ENCODE data around the gene SH3D21.

The SH3D21 gene

GRCh38 chr1:36320291-36320761 is 14.2 kb downstream of the SH3D21 start:
- TF ChIP-seq, protein P1, sequence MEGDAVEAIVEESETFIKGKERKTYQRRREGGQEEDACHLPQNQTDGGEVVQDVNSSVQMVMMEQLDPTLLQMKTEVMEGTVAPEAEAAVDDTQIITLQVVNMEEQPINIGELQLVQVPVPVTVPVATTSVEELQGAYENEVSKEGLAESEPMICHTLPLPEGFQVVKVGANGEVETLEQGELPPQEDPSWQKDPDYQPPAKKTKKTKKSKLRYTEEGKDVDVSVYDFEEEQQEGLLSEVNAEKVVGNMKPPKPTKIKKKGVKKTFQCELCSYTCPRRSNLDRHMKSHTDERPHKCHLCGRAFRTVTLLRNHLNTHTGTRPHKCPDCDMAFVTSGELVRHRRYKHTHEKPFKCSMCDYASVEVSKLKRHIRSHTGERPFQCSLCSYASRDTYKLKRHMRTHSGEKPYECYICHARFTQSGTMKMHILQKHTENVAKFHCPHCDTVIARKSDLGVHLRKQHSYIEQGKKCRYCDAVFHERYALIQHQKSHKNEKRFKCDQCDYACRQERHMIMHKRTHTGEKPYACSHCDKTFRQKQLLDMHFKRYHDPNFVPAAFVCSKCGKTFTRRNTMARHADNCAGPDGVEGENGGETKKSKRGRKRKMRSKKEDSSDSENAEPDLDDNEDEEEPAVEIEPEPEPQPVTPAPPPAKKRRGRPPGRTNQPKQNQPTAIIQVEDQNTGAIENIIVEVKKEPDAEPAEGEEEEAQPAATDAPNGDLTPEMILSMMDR (IDR thresholded peaks at IDR 0.05) = no peak

DNA sequence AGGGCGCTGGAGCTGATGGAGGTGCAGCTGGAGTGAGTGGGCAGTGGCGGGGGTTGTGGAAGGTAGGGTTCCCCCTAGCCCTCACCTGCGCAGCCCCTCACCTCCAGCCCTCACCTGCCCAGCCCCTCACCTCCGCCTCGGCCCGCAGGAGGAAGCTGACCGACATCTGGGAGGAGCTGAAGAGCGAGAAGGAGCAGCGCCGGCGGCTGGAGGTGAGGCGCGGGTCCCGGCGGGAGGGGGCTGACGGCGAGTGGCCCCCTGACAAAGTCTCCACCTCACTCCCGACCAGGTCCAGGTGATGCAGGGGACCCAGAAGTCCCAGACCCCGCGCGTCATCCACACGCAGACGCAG is 14.6 kb downstream of the SH3D21 start:
- TF ChIP-seq, protein P1 (IDR thresholded peaks at IDR 0.05) = no peak

GRCh38 chr1:36321119-36321951 is 15.2 kb downstream of the SH3D21 start:
- TF ChIP-seq, protein P1 (IDR thresholded peaks at IDR 0.05) = no peak

GRCh38 chr1:36322041-36322785 is 16.0 kb downstream of the SH3D21 start:
- TF ChIP-seq, protein P1 (IDR thresholded peaks at IDR 0.05) = no peak

- TF ChIP-seq, protein P1 (IDR thresholded peaks at IDR 0.05) = no peak
Observed at GRCh38 chr1:36322786-36323635, 16.8 kb downstream of the SH3D21 start.

GRCh38 chr1:36323636-36324352 is 17.6 kb downstream of the SH3D21 start, which contains the start of gene EVA1B:
Gene EVA1B (minus strand): TSS chr1:36323645. CDS start chr1:36323037, 608 bp downstream.
- TF ChIP-seq, protein P1 (IDR thresholded peaks at IDR 0.05) = no peak
